Neural cell (in vitro differentiated cells): ENCODE measurements around the gene TOMM22. TPM values are rescaled to one million over a fixed set of nuclear protein-coding genes. Genes with fewer than 3 reads are reported as not detected.

Source experiments
- H2AFZ ChIP-seq: fragments of 200-600, 300-800 bp; sonication (generic), shearing (Covaris generic); 2 replicates; pipeline ENCODE4 v1.6.0; 2014; ENCODE audit warnings: low read depth, mild to moderate bottlenecking, antibody characterized with exemption, low read length, moderate library complexity
- H3F3A ChIP-seq: fragments of 200-600 bp; shearing (Covaris generic); 2 replicates; pipeline ENCODE4 v1.6.1; 2016; ENCODE audit warnings: mild to moderate bottlenecking, moderate library complexity, mixed read lengths, antibody characterized with exemption, low read length; ENCODE audit not compliant: insufficient read depth, poor library complexity, severe bottlenecking
- H3K27ac ChIP-seq: fragments of 200-600, 300-800 bp; sonication (generic), shearing (Covaris generic); 2 replicates; pipeline ENCODE4 v1.5.1; 2014; ENCODE audit warnings: mild to moderate bottlenecking, low read length, moderate library complexity
- H3K27me3 ChIP-seq: fragments of 300-800, 200-600 bp; sonication (generic), shearing (Covaris generic); 2 replicates; pipeline ENCODE4 v1.6.0; 2014; ENCODE audit warnings: mild to moderate bottlenecking, low read depth, low read length, moderate library complexity; ENCODE audit not compliant: insufficient read depth
- H3K36me3 ChIP-seq: fragments of 300-800, 200-600 bp; sonication (generic), shearing (Covaris generic); 2 replicates; pipeline ENCODE4 v1.5.1; 2014; ENCODE audit warnings: mild to moderate bottlenecking, antibody characterized with exemption, low read length, moderate library complexity; ENCODE audit not compliant: insufficient read depth
- H3K4me2 ChIP-seq: fragments of 300-800, 200-600 bp; sonication (generic), shearing (Covaris generic); 2 replicates; pipeline ENCODE4 v1.6.0; 2014; ENCODE audit warnings: mild to moderate bottlenecking, low read length
- H3K4me3 ChIP-seq: fragments of 300-800, 200-600 bp; sonication (generic), shearing (Covaris generic); 2 replicates; pipeline ENCODE4 v1.5.1; 2014; ENCODE audit warnings: mild to moderate bottlenecking, low read length, moderate library complexity
- H3K79me2 ChIP-seq: fragments of 200-600 bp; shearing (Covaris generic); replicated peaks from 2 replicates; pipeline ENCODE4 v1.6.0; 2014; ENCODE audit warnings: mild to moderate bottlenecking, low read length, moderate library complexity; ENCODE audit not compliant: insufficient read depth
- H3K9ac ChIP-seq: fragments of 300-800, 200-600 bp; sonication (generic), shearing (Covaris generic); 2 replicates; pipeline ENCODE4 v1.6.1; 2016; ENCODE audit warnings: mild to moderate bottlenecking, low read length, mixed read lengths
- H3K9me2 ChIP-seq: fragments of 200-600 bp; shearing (Covaris generic); 2 replicates; pipeline ENCODE4 v1.6.1; 2016; ENCODE audit warnings: mild to moderate bottlenecking, low read length, mixed read lengths; ENCODE audit not compliant: insufficient read depth
- H3K9me3 ChIP-seq: fragments of 200-600, 300-800 bp; sonication (generic), shearing (Covaris generic); 2 replicates; pipeline ENCODE4 v1.6.1; 2016; ENCODE audit warnings: mild to moderate bottlenecking, mixed run types, low read length, moderate library complexity, mixed read lengths
- H4K20me1 ChIP-seq: fragments of 200-600 bp; shearing (Covaris generic); 2 replicates; pipeline ENCODE4 v1.6.1; 2016; ENCODE audit warnings: mild to moderate bottlenecking, mixed run types; ENCODE audit not compliant: insufficient read depth
- CTCF ChIP-seq: fragments of 450-650 bp; IDR thresholded peaks from 2 replicates; pipeline ENCODE4 v1.5.1; 2014; ENCODE audit warnings: antibody characterized with exemption, mild to moderate bottlenecking, moderate library complexity; ENCODE audit not compliant: poor library complexity, severe bottlenecking
- EP300 ChIP-seq: fragments of 450-650 bp; conservative IDR thresholded peaks from 2 replicates; pipeline ENCODE4 v1.6.1; 2014; ENCODE audit warnings: antibody characterized with exemption, mild to moderate bottlenecking, moderate library complexity; ENCODE audit not compliant: poor library complexity, severe bottlenecking
- EZH2 ChIP-seq: fragments of 200-600, 300-800 bp; shearing (Covaris generic), sonication (generic); IDR thresholded peaks from 2 replicates; pipeline ENCODE4 v1.6.1; 2014; ENCODE audit warnings: antibody characterized with exemption, low read length, borderline replicate concordance, mild to moderate bottlenecking; ENCODE audit not compliant: insufficient read depth, poor library complexity, severe bottlenecking
- POLR2AphosphoS5 ChIP-seq: IDR thresholded peaks from 2 replicates; pipeline ENCODE4 v1.6.1; 2012
- REST ChIP-seq: IDR thresholded peaks from 2 replicates; pipeline ENCODE4 v1.6.1; 2012; ENCODE audit warnings: borderline replicate concordance
- SMC3 ChIP-seq: fragments of 450-650 bp; conservative IDR thresholded peaks from 2 replicates; pipeline ENCODE4 v1.6.1; 2014; ENCODE audit warnings: antibody characterized with exemption, mild to moderate bottlenecking, moderate library complexity; ENCODE audit not compliant: poor library complexity
- TAF1 ChIP-seq: IDR thresholded peaks from 2 replicates; pipeline ENCODE4 v1.6.1; 2012; ENCODE audit warnings: low read depth
- polyA plus RNA-seq: library from polyadenylated mRNA; depleted of rRNA; stranded (reverse); fragments of >200 nt; gene quantifications from 2 replicates; pipeline ENCODE4 v1.2.3, GENCODE V29; 2014

The TOMM22 gene
- polyA plus RNA-seq, 1 donor from 2014 or later, result 112 TPM

GRCh38 chr22:38684895-38685294 is 3.1 kb downstream of the TOMM22 start:
- no peak overlapping the region for H3K4me2 ChIP-seq
- H4K20me1 ChIP-seq, result no peaks in the 10 kb centered on the region
- no peak overlapping the region for H3K9ac ChIP-seq
- H3K4me3 ChIP-seq, result no peak overlapping the region
- no peaks in the 10 kb centered on the region for H3K27me3 ChIP-seq
- peaks cover 21% of the 10 kb centered on the region for H3K79me2 ChIP-seq
- no peaks in the 10 kb centered on the region for H3F3A ChIP-seq
- TF ChIP-seq EP300, result no peak
- no peak for TF ChIP-seq POLR2AphosphoS5
- TF ChIP-seq TAF1, result no peak
- no peak for TF ChIP-seq SMC3
- TF ChIP-seq REST, result no peak
- TF ChIP-seq EZH2, result no peak
- no peak overlapping the region for H2AFZ ChIP-seq
- no peaks in the 10 kb centered on the region for H3K9me2 ChIP-seq
- no peaks in the 10 kb centered on the region for H3K9me3 ChIP-seq
- no peak overlapping the region for H3K27ac ChIP-seq
- no peaks in the 10 kb centered on the region for H3K36me3 ChIP-seq

- H3K9me2 ChIP-seq, result no peaks in the 10 kb centered on the region
- no peak overlapping the region for H3K4me3 ChIP-seq
- TF ChIP-seq TAF1, result no peak
- no peak for TF ChIP-seq CTCF
- no peak overlapping the region for H3K27ac ChIP-seq
- peaks cover 16% of the 10 kb centered on the region for H3K79me2 ChIP-seq
- no peak overlapping the region for H3K9ac ChIP-seq
- no peak overlapping the region for H3K4me2 ChIP-seq
- H3K9me3 ChIP-seq, result no peaks in the 10 kb centered on the region
- no peaks in the 10 kb centered on the region for H3F3A ChIP-seq
- H3K36me3 ChIP-seq, result no peaks in the 10 kb centered on the region
- H3K27me3 ChIP-seq, result no peaks in the 10 kb centered on the region
- H2AFZ ChIP-seq, result no peak overlapping the region
- H4K20me1 ChIP-seq, result no peaks in the 10 kb centered on the region
Measured at GRCh38 chr22:38685761-38686160, 4.0 kb downstream of the TOMM22 start.

GRCh38 chr22:38689651-38690050 is 7.9 kb downstream of the TOMM22 start:
- Histone ChIP-seq H3K9me3 (no peaks in the 10 kb centered on the region), H3K9ac (no peak overlapping the region)
- no peak for TF ChIP-seq SMC3

More at GRCh38 chr22:38689651-38690050, 7.9 kb downstream of the TOMM22 start:
- Histone ChIP-seq H3K4me3 (no peak overlapping the region), H3K27me3 (no peaks in the 10 kb centered on the region), H2AFZ (no peak overlapping the region), H3K9me2 (no peaks in the 10 kb centered on the region), H3K79me2 (peaks cover 13% of the 10 kb centered on the region), H3K36me3 (no peaks in the 10 kb centered on the region), H3F3A (no peaks in the 10 kb centered on the region), H3K27ac (no peak overlapping the region), H4K20me1 (no peaks in the 10 kb centered on the region), H3K4me2 (no peak overlapping the region)
